Measurements from ENCODE around the gene DENND1A.
A peak's percentile ranks its signal among the peaks of the same experiment; 100 is the strongest.
"Not testable (repeated sequence)": the region's sequence is repeated elsewhere in the genome, so short reads cannot be mapped to it uniquely, and the experiment has no call there.

The DENND1A gene

DNA sequence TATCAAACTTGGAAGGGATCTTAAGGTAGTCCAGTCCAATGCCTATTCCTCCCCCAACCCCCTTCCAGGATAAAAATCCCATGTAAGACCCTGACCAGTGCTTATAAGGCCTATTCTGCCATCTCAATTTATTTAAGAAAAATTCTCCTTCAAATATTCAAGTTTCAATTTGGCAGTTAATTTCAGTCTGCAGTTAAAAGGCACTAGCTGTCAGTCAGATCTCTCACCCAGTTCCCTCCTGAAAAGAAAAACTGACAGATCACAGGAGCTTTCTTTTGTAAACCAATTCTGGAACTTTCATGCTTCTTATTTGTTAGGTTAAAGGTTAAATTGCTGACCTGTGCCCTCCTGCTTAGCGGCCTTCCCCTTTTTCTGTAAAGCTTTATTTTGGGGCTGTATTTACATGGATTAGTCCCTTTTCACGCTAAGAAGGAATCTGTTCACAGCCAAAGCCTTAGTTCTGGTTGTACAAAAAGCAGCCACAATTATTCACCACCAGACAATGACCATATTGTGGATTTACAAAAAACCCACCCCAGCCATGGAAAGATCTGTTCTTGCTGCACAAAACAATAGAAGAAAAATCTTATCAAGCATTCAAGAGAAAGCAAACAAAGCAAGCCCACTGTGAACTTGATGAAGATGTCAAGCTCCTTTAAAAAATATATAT is 68.7 kb downstream of the DENND1A start:
- no peak for DNase-seq

DNA sequence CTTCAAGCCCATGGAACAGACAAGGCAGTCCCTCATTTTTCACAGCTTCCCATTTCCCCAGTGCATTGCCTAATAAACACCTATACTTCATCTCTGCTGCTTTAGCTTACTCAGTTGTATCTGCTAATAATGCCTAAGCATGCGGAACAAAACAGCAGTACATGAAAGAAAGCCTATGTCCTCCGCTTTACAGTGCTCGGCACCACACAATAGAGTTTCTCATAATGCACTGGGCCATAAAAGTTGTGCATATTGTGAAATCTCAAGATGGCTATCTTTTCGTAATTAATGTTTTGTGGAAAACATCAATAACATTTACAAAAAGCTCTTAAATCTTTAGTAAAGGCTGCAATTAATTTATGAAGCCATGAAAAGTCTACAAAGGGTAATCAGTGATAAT is 69.3 kb downstream of the DENND1A start:
- DNase-seq: no peak

DNA sequence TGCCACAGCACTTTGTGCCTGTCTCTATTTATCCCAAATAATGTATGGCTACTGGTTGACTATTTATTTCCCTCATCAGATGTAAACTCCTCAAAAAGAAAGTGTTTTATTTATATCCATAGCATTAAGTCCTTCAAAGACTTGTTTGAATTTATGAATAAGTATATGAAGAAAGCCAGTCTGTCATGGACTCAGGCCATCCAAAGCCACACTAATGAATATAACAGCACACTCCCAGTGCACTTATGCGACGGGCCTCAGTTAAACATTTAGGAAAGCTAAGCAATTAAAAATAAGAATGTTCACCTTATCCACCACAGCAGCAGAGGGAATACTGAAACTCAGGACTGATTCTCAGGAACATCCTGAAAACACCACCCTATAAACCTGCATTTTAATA is 77.5 kb downstream of the DENND1A start:
- DNase-seq: no peak

DNA sequence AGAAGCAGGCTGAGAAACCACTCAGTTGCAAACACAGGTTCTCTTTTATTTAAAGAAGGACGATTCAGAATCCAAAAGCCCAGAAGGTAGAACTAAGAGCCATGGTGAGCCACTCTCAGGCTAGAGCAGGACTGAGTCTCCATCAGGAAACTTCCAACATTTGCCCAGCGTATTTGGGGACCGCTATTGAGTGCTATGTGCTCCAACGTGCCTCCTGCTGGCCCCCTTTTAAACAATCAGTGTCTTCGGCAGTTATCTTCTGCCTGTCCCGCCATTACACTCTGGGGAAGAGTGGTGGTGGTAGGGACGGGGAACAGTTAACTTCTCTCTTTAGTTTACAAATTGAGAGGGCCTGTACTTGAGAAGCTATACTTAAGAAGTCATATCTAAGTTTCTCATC is 78.1 kb downstream of the DENND1A start:
- no peak for DNase-seq

DNA sequence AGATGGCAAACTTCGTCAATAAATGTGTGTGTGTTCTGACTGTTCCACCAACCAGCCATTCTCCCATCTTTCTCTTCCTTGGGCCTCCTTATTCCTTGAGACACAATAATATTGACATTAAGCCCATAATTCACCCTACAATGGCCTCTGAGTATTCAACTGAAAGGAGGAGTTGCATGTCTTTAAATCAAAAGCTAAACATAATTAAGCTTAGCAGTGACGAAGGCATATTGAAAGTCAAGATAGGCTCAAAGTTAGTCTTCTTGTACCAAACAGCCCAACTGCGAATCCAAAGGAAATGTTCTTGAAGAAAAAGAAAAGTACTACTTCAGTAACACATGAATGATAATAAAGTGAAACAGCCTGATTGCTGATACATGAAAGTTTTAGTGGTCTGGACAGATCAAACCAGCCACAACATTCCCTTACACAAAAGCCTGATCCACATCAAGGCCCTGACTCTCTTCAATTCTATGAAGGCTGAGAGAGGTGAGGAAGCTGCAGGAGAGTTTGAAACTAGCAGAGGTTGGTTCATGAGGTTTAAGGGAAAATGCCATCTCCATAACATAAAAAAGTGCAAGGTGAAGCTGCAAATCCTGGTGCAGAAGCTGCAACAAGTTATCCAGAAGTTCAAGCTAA is 81.4 kb downstream of the DENND1A start:
- DNase-seq: no peak

DNA sequence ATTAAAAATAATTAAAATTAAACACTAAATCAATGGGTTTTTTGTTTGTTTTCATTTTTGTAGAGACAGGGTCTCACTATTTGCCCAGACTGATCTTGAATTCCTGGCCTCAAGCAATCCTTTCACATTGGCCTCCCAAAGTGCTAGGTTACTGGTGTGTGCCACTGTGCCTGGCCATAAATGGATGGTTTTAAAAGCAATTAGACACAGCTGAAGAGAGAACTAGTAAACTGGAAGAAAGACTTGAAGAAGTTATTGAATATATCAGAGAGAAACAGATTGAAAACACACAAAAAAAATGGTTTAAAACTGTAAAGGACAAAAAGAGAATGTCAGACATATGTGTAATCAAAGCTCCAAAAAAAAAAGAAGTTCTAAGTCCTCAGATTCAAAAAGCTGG is 83.0 kb downstream of the DENND1A start:
- no peak for DNase-seq

DNA sequence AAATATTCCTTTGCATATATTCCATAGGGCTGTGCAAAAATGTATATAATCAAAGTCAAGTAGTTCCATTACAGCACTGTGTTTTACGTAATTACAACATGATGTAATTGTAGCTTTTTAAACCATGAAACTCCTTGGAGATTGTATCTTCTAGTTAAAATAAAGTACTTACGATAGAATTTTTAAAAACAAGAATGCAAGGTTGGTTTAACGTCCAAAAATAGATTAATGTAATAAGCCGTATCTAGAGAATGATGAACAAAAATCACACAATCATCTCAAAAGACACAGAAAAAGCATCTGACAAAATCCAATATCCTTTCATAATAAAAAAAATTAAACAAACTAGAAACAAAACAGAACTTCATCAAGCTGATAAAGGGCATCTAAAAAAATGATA is 86.2 kb downstream of the DENND1A start:
- no peak for DNase-seq

DNA sequence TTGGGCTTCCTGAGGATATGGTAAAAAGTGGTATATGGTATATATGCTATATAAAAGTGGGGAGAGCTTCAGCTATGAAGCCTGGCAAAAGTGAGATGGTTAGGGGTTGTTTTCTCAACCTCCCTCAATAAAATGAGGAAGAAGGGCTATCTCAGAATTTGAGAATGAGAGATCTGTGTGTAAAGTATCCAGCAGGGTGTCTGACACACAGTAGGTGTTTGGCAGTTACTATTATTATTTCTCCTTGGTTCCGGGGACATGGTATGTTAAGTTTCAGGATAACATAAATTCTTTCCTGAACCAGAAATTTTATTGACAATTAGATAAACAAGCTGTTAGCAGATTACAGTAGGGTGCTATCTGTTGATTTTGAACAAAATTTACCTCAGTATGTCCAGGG is 94.1 kb downstream of the DENND1A start:
- no peak for DNase-seq

DNA sequence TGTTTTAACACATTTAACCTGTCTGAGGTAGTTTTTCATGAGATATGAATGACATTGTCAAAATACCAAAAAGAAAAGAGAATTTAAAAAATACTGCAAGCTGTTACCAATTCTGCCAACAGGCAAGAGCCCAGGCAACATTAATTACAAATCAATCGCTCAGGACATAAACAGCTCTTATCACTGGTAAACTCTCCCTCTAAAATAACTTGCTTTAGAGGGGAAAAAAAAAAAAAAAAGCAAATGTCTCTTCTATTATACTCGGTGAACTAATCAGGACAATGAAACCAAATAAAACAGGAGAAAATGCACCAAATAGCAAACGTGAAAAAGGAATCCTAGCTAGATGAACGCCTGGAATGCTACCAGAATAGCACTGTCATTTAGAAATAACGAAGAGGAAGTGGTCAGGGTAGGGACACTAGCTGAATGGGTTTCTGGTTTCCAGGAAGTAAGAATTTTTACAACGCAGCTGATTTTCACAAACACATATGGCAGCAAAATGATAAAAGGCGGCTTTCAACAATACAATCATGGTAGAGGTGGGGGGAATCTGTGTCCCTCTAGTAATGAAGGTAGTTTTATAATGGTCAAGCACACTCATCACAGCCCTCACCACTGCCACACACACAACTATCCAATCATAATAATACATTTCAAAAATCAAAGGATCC is 94.9 kb downstream of the DENND1A start:
- no peak for DNase-seq

DNA sequence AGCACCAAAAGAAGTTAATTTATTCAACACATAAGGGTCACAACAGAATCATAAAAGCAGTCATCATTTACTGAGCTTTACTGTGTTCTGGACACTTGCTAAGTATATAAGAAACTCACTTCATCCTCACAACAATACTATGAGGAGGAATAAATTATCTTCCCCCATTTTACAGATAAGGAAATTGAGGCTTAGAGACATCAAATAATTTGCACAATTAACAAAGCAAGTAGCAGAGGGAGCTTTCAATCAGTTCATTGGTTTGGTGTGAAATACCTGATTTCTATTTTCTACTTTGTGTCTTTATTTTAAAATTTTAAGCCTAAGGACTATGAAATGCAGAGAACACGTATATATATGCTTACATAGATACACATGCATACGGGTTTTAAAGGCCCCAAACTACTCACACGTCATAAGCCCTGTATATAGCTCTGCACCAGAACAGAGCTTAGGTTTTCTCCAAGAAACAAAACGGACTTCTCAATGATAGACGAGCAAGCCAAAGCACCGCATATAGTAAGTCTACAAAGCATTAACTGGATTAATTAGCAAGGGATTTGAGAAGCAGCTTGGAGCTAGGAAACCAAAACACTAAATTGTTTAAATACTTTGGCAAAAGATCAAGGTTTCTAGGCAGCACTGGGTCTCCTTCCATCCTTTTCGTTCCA is 95.6 kb downstream of the DENND1A start:
- DNase-seq: no peak

DNA sequence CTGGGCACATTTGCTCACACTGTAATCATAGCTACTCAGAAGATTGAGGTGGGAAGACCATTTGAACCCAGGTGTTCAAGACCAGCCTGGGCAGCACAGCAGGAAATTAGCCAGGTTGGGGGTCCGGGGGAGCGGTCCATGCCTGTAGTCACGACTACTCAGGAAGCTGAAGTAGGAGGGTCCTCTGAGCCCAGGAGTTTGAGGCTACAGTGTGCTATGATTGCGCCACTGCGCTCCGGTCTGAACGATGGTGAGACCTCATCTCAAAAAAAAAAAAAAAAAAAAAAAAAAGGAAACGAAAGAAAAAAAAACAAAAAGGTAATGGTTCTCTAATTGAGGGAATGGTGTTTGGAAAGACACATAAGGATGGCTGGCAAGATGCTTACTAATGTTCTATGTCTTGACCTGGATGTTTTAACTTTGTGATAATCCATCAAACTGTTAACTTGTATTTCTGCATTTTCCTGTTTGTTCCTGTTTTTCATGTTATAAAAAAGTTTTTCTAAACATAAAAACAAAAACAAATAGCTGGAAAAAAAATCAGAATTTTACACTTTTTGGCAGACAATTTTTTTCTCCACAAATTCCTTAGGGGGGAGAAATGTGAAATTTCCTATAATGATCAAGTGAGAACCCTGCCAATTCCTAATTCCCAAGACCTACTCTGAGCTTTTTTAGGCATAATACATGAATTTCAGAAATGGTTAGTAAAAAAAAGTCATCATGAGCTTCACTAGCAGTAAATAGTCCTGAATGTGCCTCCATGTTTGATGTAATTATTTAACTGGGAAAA is 96.9 kb downstream of the DENND1A start:
- no peak for DNase-seq

DNA sequence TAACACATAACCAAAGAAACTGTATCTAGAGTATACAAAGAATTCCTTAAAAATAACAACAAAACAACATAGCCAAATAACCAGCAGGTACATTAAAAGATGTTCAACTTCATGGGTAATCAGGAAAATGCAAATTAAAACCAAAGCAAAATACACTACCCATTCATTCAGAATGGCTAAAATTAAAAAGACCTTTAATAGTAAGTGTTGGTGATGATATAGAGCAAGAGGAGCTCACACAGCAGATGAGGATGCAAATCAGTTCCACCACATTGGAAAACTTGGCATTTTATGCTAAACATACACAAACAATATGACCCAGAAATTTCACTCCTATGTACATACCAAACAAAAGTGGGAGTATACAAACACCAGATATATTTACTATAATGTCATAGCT is 97.8 kb downstream of the DENND1A start:
- no peak for DNase-seq

DNA sequence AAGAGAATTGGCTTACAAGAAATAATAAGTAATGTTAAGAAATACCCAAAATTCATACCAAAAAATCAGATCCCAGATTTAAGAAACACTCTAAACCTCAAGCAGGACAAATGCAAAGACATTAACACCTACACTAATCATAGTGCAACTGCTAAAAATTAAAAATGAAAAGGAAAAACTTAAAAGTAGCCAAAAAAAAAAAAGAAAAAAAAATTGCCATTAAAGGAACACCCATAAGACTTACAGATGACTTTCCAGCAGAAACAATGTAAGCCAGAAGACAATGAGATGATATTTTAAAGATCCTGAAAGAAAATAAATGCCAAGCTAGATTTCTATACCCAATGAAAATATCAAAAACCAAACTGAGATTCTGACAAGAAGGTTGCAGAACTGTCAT is 101.5 kb downstream of the DENND1A start:
- DNase-seq: no peak

DNA sequence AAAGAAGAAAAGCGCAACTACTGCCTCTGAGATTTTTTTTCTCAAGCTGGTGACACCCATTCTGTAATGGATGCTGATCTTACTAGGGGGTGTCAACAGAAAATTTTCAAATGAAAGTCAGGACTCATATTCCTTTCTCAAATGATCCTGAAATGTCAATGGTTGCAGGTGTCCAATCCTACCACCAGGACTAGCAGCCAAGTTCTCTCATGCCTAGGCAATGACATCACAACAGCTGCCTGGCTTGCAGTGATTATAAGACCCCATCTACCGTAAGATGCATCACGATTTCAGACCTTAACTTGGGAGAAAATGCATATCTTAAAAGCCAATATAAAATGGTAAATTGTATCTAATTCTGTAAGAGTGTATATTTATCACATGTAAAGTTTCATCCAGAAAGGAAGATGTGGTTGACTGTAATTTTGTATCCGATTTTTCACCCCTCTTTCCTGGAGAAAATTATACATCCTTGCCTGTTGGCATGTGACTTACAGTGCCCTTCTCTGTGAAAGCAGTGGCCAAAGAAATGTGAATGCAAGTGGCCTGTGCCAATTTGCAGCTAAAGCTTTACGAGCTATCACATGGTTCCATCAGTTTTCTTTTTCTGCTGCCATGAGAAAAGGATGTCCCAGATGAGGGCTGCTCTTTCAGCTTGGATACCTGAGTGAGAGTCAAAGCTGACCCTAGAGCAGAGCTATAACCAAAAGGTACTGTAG is 104.4 kb downstream of the DENND1A start:
- peak; percentile 71 for DNase-seq

DNA sequence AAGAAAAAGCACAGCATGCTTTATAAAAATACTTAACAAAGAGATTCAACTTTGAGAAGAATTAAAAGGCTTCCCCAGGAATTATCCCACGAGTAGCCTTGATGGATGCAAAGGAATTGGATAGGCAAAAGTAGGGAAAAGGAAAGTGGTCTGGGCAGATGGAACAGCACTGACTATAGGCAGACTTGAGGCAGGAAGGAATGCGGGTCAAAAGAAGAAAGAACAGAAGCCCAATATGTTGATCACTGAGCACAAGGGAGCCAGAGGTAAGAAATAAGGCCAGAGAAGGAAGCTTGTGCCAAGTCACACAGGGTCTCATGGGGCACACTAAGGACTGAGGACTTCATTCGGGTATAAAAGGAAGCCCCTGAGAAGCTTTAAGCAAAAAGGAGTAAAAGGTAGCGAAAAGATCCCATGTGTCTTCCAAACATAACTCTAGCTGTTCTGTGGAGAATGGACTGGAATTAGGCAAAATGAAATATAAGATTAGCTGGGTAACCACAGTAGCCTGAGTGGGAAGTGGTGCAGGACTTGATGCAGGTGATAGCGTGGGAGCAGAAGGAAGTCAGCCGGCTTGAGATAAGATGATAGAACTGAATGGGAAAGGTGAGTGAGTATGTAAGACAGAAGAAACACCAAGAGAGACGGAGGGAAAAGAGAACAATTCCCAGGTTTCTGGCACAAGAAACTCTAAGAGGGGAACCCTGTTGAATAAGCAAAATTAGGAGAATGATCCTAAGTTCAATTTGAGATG is 106.6 kb downstream of the DENND1A start:
- DNase-seq: no peak

DNA sequence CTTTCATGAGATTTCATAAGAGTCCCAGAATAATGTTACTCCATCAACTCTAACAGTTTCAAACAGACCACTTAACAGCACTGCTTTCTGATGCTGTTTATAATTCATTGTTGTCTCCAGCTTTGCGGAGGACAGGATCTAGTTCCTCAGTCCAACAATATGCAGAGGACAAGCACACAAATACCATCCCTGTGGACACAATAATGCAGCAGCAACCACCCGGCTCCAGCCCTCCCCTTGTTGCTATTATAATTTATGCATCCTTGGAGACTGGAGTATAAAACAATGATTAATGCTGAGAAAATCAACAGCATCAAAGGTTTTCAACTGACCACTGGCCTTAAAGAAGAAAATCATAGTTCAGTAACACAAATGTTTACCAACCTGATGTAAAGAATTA is 108.3 kb downstream of the DENND1A start:
- DNase-seq: no peak

DNA sequence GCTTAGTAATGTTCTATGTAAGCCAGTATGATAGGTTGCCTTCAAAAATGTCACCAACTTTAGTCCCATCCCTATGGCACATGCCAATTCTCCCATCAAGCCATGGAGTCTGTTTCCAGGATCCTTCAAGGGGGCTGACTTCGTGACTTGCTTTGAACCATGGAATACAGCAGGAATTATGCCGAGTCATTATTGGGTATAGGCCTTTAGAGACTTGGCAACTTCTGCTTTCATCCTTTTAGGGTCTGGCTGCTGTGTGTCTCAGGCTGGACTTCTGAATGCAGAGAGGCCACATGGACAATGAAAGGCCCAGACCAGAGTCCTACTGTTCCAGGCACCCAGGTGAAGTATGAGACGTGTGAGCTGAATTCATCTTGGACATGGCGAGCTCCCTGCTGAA is 109.8 kb downstream of the DENND1A start:
- DNase-seq: no peak

DNA sequence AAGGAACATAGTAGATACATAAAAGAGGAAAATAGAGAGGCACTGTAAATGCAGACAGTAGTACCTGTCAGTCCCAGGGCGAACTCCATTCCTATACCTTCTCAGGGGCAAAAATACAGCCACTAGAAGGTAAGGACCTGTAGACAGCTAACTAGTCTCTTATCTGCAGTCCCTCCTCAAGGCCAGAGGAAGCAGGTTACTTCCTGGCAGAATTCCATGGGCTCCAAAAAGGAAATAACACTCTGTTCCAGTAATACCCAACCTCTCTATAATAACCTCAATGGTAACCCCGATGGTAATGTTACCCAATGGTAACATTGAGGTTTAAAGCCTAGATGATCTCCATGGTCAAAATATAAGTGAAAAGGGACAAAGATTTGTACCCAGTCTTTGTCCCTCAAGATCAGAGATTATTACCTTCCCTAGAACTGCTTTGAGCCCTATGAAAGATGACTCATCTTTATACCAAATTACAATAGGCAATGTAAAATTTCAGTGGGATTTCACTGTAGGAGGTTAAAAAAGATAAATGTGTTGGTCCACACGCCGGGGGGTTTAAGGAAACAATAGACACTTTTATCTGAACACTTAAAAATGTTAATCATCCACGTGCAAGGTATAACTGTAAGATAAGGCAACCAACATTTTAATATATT is 113.0 kb downstream of the DENND1A start:
- DNase-seq: no peak

DNA sequence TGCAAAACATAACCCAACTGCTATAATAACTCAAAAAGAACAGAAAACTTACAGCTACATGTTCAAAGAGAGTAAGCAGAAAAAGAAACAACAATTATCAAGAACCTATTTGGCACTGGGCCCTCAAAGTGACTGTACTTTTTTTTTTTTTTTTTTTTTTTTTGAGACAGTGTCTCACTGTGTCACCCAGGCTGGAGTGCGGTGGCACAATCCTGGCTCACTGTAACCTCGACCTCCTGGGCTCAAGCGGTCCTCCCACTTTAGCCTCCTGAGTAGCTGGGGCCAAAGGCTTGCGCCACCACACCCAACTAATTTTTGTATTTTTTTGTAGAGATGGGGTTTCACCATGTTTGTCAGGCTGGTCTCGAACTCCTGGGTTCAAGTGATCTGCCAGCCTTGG is 114.1 kb downstream of the DENND1A start:
- not testable (repeated sequence) for DNase-seq

DNA sequence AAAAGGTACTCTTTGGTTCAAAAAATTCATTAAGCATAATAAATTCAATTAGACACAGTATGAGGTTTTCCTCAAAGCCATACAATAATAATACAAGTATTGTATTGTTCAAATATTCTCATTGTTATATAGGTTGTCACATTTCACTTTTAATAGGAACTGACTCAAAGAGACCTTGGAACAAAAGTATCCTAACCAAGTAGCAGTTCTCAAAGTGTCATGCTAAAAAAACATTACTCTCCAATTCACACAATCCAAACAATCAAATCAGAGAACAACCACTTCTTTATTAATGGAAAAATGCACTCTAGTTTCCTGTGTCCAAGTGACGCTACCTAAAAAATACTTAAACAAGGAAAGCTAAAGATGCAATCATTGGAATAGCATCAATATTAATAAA is 115.4 kb downstream of the DENND1A start:
- DNase-seq: no peak

DNA sequence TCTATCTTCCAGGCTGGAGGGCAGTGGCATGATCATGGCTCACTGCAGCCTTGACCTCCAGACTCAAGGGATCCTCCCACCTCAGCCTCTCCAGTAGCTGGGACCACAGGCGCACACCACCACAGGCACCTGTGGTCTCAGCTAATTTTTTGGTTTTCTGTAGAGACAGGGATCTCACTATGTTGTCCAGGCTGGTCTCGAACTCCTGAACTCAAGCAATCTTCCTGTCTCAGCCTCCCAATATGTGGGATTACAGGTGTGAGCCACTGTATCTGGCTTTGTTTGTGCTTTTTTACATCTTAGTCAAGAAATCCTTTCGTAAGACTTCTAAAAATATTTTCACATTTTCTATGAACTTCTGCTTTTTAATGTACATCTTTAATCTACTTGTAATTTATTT is 116.9 kb downstream of the DENND1A start:
- DNase-seq: no peak

Measured in right hindlimb (tissue), 1 donor.